ENCODE results near the gene ALKBH4. TPM values are rescaled to one million over a fixed set of nuclear protein-coding genes. Genes with fewer than 3 reads are reported as not detected.

Gene ALKBH4
- total RNA-seq, 1 experiment from 2014 or later: 13.8 TPM

DNA sequence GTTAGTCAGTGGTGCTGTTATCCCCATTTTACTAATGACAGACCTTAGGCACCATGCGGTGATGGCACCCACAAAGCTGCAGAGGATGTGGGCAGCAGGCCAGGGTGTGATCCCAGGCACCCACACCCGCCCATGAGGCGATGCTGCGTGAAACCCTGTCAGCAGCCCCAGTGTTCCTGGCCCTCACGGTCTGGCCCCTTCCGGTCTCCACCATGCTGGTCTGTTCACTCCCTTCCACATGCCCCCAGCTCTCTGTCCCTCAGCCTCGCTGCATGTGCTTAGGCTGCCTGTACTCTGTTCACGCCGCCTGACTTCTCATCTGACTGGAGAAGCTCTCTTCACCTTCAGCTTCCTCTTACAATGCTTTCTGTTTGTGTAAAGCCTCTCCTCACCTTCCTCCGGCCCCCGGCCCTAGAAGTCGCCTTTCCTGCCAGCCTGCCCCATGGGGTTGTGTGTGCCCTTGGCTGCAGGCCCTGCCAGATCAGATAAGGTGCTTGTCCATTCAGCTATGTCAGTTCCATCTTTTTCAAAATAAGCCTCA is 48.9 kb downstream of the ALKBH4 start:
- BruUV-seq (replicated peaks): no TSS peak
- H3K36me3 Mint-ChIP-seq (ENCODE audit: insufficient read depth, unreplicated experiment): peaks cover 87% of the 10 kb centered on the region
- no peak overlapping the region for H3K27ac Mint-ChIP-seq (ENCODE audit: unreplicated experiment)
- intact Hi-C loops (cut with micrococcal nuclease; ENCODE audit: unreplicated experiment): no loop called here
- H3K4me1 Mint-ChIP-seq (ENCODE audit: low read depth, unreplicated experiment): no peaks in the 10 kb centered on the region
- no peaks in the 10 kb centered on the region for H3K9me3 ChIP-seq
- H3K36me3 ChIP-seq (ENCODE audit: control insufficient read depth, insufficient read depth, low read length): no peaks in the 10 kb centered on the region
- H3K27me3 Mint-ChIP-seq (ENCODE audit: insufficient read depth, unreplicated experiment): no peaks in the 10 kb centered on the region
- CTCF ChIA-PET: no interaction called here
- POLR2A ChIA-PET: no interaction called here
- H3K4me1 ChIP-seq: no peaks in the 10 kb centered on the region
- TF ChIP-seq, protein P1, sequence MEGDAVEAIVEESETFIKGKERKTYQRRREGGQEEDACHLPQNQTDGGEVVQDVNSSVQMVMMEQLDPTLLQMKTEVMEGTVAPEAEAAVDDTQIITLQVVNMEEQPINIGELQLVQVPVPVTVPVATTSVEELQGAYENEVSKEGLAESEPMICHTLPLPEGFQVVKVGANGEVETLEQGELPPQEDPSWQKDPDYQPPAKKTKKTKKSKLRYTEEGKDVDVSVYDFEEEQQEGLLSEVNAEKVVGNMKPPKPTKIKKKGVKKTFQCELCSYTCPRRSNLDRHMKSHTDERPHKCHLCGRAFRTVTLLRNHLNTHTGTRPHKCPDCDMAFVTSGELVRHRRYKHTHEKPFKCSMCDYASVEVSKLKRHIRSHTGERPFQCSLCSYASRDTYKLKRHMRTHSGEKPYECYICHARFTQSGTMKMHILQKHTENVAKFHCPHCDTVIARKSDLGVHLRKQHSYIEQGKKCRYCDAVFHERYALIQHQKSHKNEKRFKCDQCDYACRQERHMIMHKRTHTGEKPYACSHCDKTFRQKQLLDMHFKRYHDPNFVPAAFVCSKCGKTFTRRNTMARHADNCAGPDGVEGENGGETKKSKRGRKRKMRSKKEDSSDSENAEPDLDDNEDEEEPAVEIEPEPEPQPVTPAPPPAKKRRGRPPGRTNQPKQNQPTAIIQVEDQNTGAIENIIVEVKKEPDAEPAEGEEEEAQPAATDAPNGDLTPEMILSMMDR (IDR thresholded peaks at IDR 0.05; ENCODE audit: insufficient read depth in 1 of 2, low read depth in 1 of 2, low read length in 1 of 2, severe bottlenecking in 1 of 2, unreplicated experiment in 1 of 2): no peak
- no peaks in the 10 kb centered on the region for H3K27me3 ChIP-seq (replicated peaks; ENCODE audit: control insufficient read depth, insufficient read depth, low read length)
- H3K4me3 ChIP-seq (ENCODE audit: low read depth, low read length): no peak overlapping the region
- no peak for DNase-seq
- no peak overlapping the region for H3K4me3 Mint-ChIP-seq (ENCODE audit: unreplicated experiment)
- H3K9me3 Mint-ChIP-seq (ENCODE audit: unreplicated experiment): no peaks in the 10 kb centered on the region

DNA sequence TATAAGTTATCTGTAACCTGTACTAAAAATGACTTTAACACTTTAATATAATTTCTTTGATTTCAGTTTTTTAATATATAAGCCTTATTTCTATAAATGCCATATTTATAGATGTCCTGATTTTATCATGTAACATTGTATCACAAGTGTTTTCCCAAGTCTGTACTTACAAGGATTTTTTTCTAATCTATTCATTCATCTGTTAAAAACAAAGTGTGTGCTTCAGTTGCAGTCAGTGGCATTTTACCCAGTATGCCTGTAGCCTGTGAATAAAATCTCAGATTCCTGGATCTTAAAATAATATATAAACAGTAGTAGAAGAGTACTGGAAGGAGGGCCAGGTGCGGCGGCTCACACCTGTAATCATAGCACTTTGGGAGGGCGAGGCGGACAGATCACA is 51.1 kb downstream of the ALKBH4 start:
- CTCF ChIA-PET: interaction anchor here (1.3 kb wide), 1 partner anchor 9 kb away, joined by 5 read pairs; no protein-coding TSS in a partner anchor
- H3K27ac Mint-ChIP-seq (ENCODE audit: unreplicated experiment): no peak overlapping the region
- POLR2A ChIA-PET: no interaction called here
- Histone ChIP-seq H3K4me1 (no peaks in the 10 kb centered on the region), H3K9me3 (no peaks in the 10 kb centered on the region), H3K4me3 (ENCODE audit: low read depth, low read length) (no peak overlapping the region), H3K36me3 (ENCODE audit: control insufficient read depth, insufficient read depth, low read length) (peaks cover 3% of the 10 kb centered on the region; the same call in 1 of the 2 replicates), H3K27me3 (replicated peaks; ENCODE audit: control insufficient read depth, insufficient read depth, low read length) (no peaks in the 10 kb centered on the region)
- H3K4me1 Mint-ChIP-seq (ENCODE audit: low read depth, unreplicated experiment): no peaks in the 10 kb centered on the region
- no peak overlapping the region for H3K4me3 Mint-ChIP-seq (ENCODE audit: unreplicated experiment)
- peaks cover 9% of the 10 kb centered on the region for H3K9me3 Mint-ChIP-seq (ENCODE audit: unreplicated experiment)
- no peaks in the 10 kb centered on the region for H3K27me3 Mint-ChIP-seq (ENCODE audit: insufficient read depth, unreplicated experiment)
- H3K36me3 Mint-ChIP-seq (ENCODE audit: insufficient read depth, unreplicated experiment): peaks cover 87% of the 10 kb centered on the region
- no peak for DNase-seq
- intact Hi-C loops (cut with micrococcal nuclease; ENCODE audit: unreplicated experiment): loop anchor here (2.0 kb wide), 1 partner anchor 37 kb away; no protein-coding TSS in a partner anchor
- TF ChIP-seq, protein P1 (IDR thresholded peaks at IDR 0.05; ENCODE audit: insufficient read depth in 1 of 2, low read depth in 1 of 2, low read length in 1 of 2, severe bottlenecking in 1 of 2, unreplicated experiment in 1 of 2): no peak
- no TSS peak for BruUV-seq (replicated peaks)

DNA sequence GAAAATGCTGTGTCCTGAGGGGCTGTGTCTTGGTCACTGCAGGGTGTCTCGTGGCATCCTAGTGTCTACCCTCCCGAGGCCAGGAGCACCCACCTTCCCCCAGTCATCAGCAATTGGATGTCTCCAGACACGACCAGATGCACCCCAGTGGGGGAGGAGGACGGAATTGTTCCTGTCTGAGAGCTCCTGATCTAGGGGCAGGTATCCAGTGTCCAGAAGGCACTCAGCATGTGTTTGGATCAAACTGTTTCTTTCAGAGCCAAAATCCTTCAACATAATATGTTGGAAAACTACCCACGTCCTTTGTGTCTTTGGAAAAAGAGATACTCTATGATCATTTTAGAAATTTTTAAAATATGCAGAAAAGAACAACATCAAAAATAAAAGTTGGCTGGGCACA is 51.6 kb downstream of the ALKBH4 start:
- POLR2A ChIA-PET: no interaction called here
- peaks cover 87% of the 10 kb centered on the region for H3K36me3 Mint-ChIP-seq (ENCODE audit: insufficient read depth, unreplicated experiment)

More for the DNA sequence above, 51.6 kb downstream of the ALKBH4 start:
- Histone ChIP-seq H3K4me3 (ENCODE audit: low read depth, low read length) (no peak overlapping the region), H3K27me3 (replicated peaks; ENCODE audit: control insufficient read depth, insufficient read depth, low read length) (no peaks in the 10 kb centered on the region), H3K4me1 (no peaks in the 10 kb centered on the region), H3K9me3 (no peaks in the 10 kb centered on the region), H3K36me3 (ENCODE audit: control insufficient read depth, insufficient read depth, low read length) (peaks cover 4% of the 10 kb centered on the region; the same call in 1 of the 2 replicates)
- intact Hi-C loops (cut with micrococcal nuclease; ENCODE audit: unreplicated experiment): loop anchor here (2.0 kb wide), 1 partner anchor 38 kb away; no protein-coding TSS in a partner anchor
- CTCF ChIA-PET: interaction anchor here (1.0 to 1.3 kb wide), 2 partner anchors 9 to 21 kb away, joined by 5 to 6 read pairs; partner anchors contain the start of gene ORAI2
- TF ChIP-seq, protein P1 (IDR thresholded peaks at IDR 0.05; ENCODE audit: insufficient read depth in 1 of 2, low read depth in 1 of 2, low read length in 1 of 2, severe bottlenecking in 1 of 2, unreplicated experiment in 1 of 2): no peak
- no peak for DNase-seq
- no peaks in the 10 kb centered on the region for H3K4me1 Mint-ChIP-seq (ENCODE audit: low read depth, unreplicated experiment)
- H3K27ac Mint-ChIP-seq (ENCODE audit: unreplicated experiment): no peak overlapping the region
- no peak overlapping the region for H3K4me3 Mint-ChIP-seq (ENCODE audit: unreplicated experiment)
- H3K9me3 Mint-ChIP-seq (ENCODE audit: unreplicated experiment): peaks cover 9% of the 10 kb centered on the region
- BruUV-seq (replicated peaks): no TSS peak
- H3K27me3 Mint-ChIP-seq (ENCODE audit: insufficient read depth, unreplicated experiment): no peaks in the 10 kb centered on the region

Measured in Caco-2 (cell line).